Nephron progenitor cell (in vitro differentiated cells): ENCODE data around the gene ATG2A.

Source experiments
- DNase-seq: peaks from one replicate; pipeline ENCODE4 v3.0.0; 2021
- H3K27ac Mint-ChIP-seq: 2 replicates; pipeline ENCODE4 v1.8.0; 2021; ENCODE audit warnings: mild to moderate bottlenecking, moderate library complexity, mixed read lengths
- H3K27me3 Mint-ChIP-seq: 2 replicates; pipeline ENCODE4 v1.8.0; 2021; ENCODE audit warnings: mild to moderate bottlenecking, low read depth, mixed read lengths; ENCODE audit not compliant: poor library complexity
- H3K36me3 Mint-ChIP-seq: 2 replicates; pipeline ENCODE4 v1.8.0; 2021; ENCODE audit warnings: low read depth, mixed read lengths
- H3K4me1 Mint-ChIP-seq: 2 replicates; pipeline ENCODE4 v1.8.0; 2021; ENCODE audit warnings: mixed read lengths
- H3K4me3 Mint-ChIP-seq: 2 replicates; pipeline ENCODE4 v1.8.0; 2021; ENCODE audit warnings: mild to moderate bottlenecking, moderate library complexity, mixed read lengths
- H3K9me3 Mint-ChIP-seq: 2 replicates; pipeline ENCODE4 v1.8.0; 2021; ENCODE audit warnings: mild to moderate bottlenecking, moderate library complexity, mixed read lengths
- CTCF ChIP-seq: fragments of 200-600 bp; sonication (generic); IDR thresholded peaks from 2 replicates; pipeline ENCODE4 v1.5.0; 2021; ENCODE audit warnings: antibody characterized with exemption

Gene ATG2A

GRCh38 chr11:64898541-64898940 is 18.5 kb downstream of the ATG2A start:
- Mint-ChIP-seq H3K4me1 (peaks cover 11% of the 10 kb centered on the region), H3K27me3 (no peaks in the 10 kb centered on the region), H3K9me3 (no peaks in the 10 kb centered on the region), H3K36me3 (peaks cover 12% of the 10 kb centered on the region), H3K4me3 (no peak overlapping the region), H3K27ac (no peak overlapping the region)
- TF ChIP-seq CTCF = no peak
- DNase-seq = no peak

GRCh38 chr11:64898076-64898445 is 18.9 kb downstream of the ATG2A start:
- Mint-ChIP-seq H3K4me1 (peaks cover 11% of the 10 kb centered on the region), H3K9me3 (no peaks in the 10 kb centered on the region)
- DNase-seq = no peak

GRCh38 chr11:64897381-64898075 is 19.5 kb downstream of the ATG2A start:
- no peak for TF ChIP-seq CTCF
- no peak for DNase-seq
- Mint-ChIP-seq H3K27me3 (no peaks in the 10 kb centered on the region), H3K36me3 (peaks cover 12% of the 10 kb centered on the region), H3K9me3 (no peaks in the 10 kb centered on the region), H3K4me3 (no peak overlapping the region), H3K27ac (no peak overlapping the region), H3K4me1 (peaks cover 12% of the 10 kb centered on the region)

More at GRCh38 chr11:64898076-64898445, 18.9 kb downstream of the ATG2A start:
- peaks cover 12% of the 10 kb centered on the region for H3K36me3 Mint-ChIP-seq
- H3K27me3 Mint-ChIP-seq = no peaks in the 10 kb centered on the region
- TF ChIP-seq CTCF = no peak
- no peak overlapping the region for H3K27ac Mint-ChIP-seq
- H3K4me3 Mint-ChIP-seq = no peak overlapping the region

- Mint-ChIP-seq H3K27ac (no peak overlapping the region), H3K27me3 (no peaks in the 10 kb centered on the region), H3K36me3 (peaks cover 9% of the 10 kb centered on the region), H3K9me3 (no peaks in the 10 kb centered on the region), H3K4me1 (peaks cover 19% of the 10 kb centered on the region), H3K4me3 (no peak overlapping the region)
- no peak for DNase-seq
- no peak for TF ChIP-seq CTCF
These were observed 20.5 kb downstream of the ATG2A start for GRCh38 chr11:64896448-64897022.

GRCh38 chr11:64894812-64895452 is 22.1 kb downstream of the ATG2A start:
- H3K36me3 Mint-ChIP-seq = peaks cover 5% of the 10 kb centered on the region
- no peak overlapping the region for H3K4me3 Mint-ChIP-seq
- peaks cover 23% of the 10 kb centered on the region for H3K4me1 Mint-ChIP-seq
- no peak for DNase-seq
- peaks cover 3% of the 10 kb centered on the region for H3K27me3 Mint-ChIP-seq
- TF ChIP-seq CTCF = no peak
- H3K9me3 Mint-ChIP-seq = no peaks in the 10 kb centered on the region
- no peak overlapping the region for H3K27ac Mint-ChIP-seq
